ENCODE data around the gene BRD9.

DNA sequence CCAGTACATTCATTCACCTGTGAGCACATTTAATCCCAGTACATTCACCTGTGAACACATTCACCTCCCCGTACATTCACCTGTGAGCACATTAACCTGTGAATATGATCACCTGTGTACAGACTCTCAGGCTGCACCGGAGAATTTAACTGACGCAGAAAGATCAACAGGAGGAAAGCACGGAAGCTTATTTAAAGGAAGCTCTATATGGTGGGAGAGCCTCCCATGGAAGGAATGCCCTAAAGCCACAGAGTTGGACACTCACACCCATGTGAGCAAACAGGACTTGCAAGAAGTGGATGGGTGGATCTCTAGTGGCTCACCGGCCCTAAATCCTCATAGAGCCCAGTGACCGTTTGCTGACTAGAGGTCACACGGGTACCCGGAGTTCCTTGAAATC is 38.3 kb upstream of the BRD9 start:
- no peak for TF ChIP-seq CTCF (IDR thresholded peaks at IDR 0.05)
- TF ChIP-seq SREBF2 (IDR thresholded peaks at IDR 0.05), result no peak
- no peak for TF ChIP-seq KDM5A (IDR thresholded peaks at IDR 0.05)
- TF ChIP-seq REST (IDR thresholded peaks at IDR 0.05), result no peak
- TF ChIP-seq CBX2 (IDR thresholded peaks at IDR 0.05; ENCODE audit: borderline replicate concordance, low read depth), result no peak
- TF ChIP-seq HMGXB4 (CRISPR knock-in tag; IDR thresholded peaks at IDR 0.05; ENCODE audit: borderline replicate concordance), result no peak
- TF ChIP-seq KDM1A (IDR thresholded peaks at IDR 0.05; ENCODE audit: low read depth), result no peak
- no peak for TF ChIP-seq RFX5 (IDR thresholded peaks at IDR 0.05)
- TF ChIP-seq ZFP36 (IDR thresholded peaks at IDR 0.05; ENCODE audit: borderline replicate concordance, partially characterized antibody), result no peak
- TF ChIP-seq NR3C1 (IDR thresholded peaks at IDR 0.05), result no peak
- no peak for TF ChIP-seq POLR2A (IDR thresholded peaks at IDR 0.05; ENCODE audit: low read length)
- no peak for TF ChIP-seq TP53 (CRISPR knock-in tag; IDR thresholded peaks at IDR 0.05)
- no peak for TF ChIP-seq POLR2AphosphoS2 (conservative IDR thresholded peaks at IDR 0.05; ENCODE audit: low read length)
- TF ChIP-seq EHMT2 (IDR thresholded peaks at IDR 0.05; ENCODE audit: low read depth), result no peak
